ENCODE data around the gene GPR78. TPM values are rescaled to one million over a fixed set of nuclear protein-coding genes. Genes with fewer than 3 reads are reported as not detected.

GPR78 gene
- total RNA-seq, 2 donors from 2014 or later, result not detected

- WGBS, 2 donors, result 74% methylated on average over 2 of the region's 2 CpGs; no CpG with 5 or more reads in 1 of the 2 donors
- ATAC-seq (no peak), DNase-seq (no peak)
- H3K9me3 ChIP-seq, result no peaks in the 10 kb centered on the region
- no peak for TF ChIP-seq CTCF (IDR thresholded peaks at IDR 0.05)
- no peak for TF ChIP-seq POLR2A (IDR thresholded peaks at IDR 0.05)
- no peak overlapping the region for H3K4me3 ChIP-seq
- intact Hi-C loops (cut with DNase I), result no loop called here
- no peaks in the 10 kb centered on the region for H3K36me3 ChIP-seq (replicated peaks in 1 of 2; ENCODE audit: insufficient read depth in 1 of 2, low read depth in 2 of 2)
- no peak overlapping the region for H3K27ac ChIP-seq
- peaks cover 8% of the 10 kb centered on the region for H3K4me1 ChIP-seq
- peaks cover 0 to 5% of the 10 kb centered on the region in 2 donors for H3K27me3 ChIP-seq
These were observed 7.9 kb downstream of the GPR78 start for GRCh38 chr4:8588196-8588470.

- H3K9me3 ChIP-seq, result no peaks in the 10 kb centered on the region
- H3K27me3 ChIP-seq, result peaks cover 0 to 8% of the 10 kb centered on the region in 2 donors
- DNase-seq (no peak), ATAC-seq (no peak)
- H3K4me1 ChIP-seq, result peaks cover 8% of the 10 kb centered on the region
- intact Hi-C loops (cut with DNase I), result no loop called here
- H3K36me3 ChIP-seq (replicated peaks in 1 of 2; ENCODE audit: insufficient read depth in 1 of 2, low read depth in 2 of 2), result no peaks in the 10 kb centered on the region
- TF ChIP-seq POLR2A (IDR thresholded peaks at IDR 0.05), result no peak
- no peak for TF ChIP-seq CTCF (IDR thresholded peaks at IDR 0.05)
- no peak overlapping the region for H3K27ac ChIP-seq
- 63 to 71% methylated on average over 5 to 10 of the region's 10 CpGs for WGBS, 2 donors
- no peak overlapping the region for H3K4me3 ChIP-seq
These were observed 9.1 kb downstream of the GPR78 start for GRCh38 chr4:8589336-8589735.

- Histone ChIP-seq H3K27me3 (peaks cover 0 to 8% of the 10 kb centered on the region in 2 donors), H3K9me3 (no peaks in the 10 kb centered on the region), H3K27ac (no peak overlapping the region), H3K4me3 (no peak overlapping the region), H3K36me3 (replicated peaks in 1 of 2; ENCODE audit: insufficient read depth in 1 of 2, low read depth in 2 of 2) (no peaks in the 10 kb centered on the region), H3K4me1 (peaks cover 8% of the 10 kb centered on the region)
- intact Hi-C loops (cut with DNase I), result loop anchor here (5.0 kb wide), 1 partner anchor 123 kb away; no protein-coding TSS in a partner anchor
- no peak for DNase-seq
- no peak for ATAC-seq
- TF ChIP-seq CTCF (IDR thresholded peaks at IDR 0.05), result no peak
- no peak for TF ChIP-seq POLR2A (IDR thresholded peaks at IDR 0.05)
- WGBS, 2 donors, result 46 to 48% methylated on average over 8 to 11 of the region's 11 CpGs
These were observed 9.8 kb downstream of the GPR78 start for GRCh38 chr4:8589823-8590545.

GRCh38 chr4:8590546-8590880, 10.3 kb downstream of the GPR78 start:
- ATAC-seq (no peak), DNase-seq (no peak)
- Histone ChIP-seq H3K4me3 (no peak overlapping the region), H3K36me3 (replicated peaks in 1 of 2; ENCODE audit: insufficient read depth in 1 of 2, low read depth in 2 of 2) (no peaks in the 10 kb centered on the region), H3K27ac (no peak overlapping the region), H3K27me3 (peaks cover 0 to 8% of the 10 kb centered on the region in 2 donors), H3K4me1 (peaks cover 8% of the 10 kb centered on the region), H3K9me3 (no peaks in the 10 kb centered on the region)
- intact Hi-C loops (cut with DNase I), result loop anchor here (5.0 kb wide), 1 partner anchor 123 kb away; no protein-coding TSS in a partner anchor
- no peak for TF ChIP-seq POLR2A (IDR thresholded peaks at IDR 0.05)
- no peak for TF ChIP-seq CTCF (IDR thresholded peaks at IDR 0.05)
- 57 to 73% methylated on average over 3 to 5 of the region's 5 CpGs for WGBS, 2 donors

GRCh38 chr4:8591114-8591513, 10.9 kb downstream of the GPR78 start:
- no peak for ATAC-seq

More at GRCh38 chr4:8591114-8591513, 10.9 kb downstream of the GPR78 start:
- TF ChIP-seq CTCF (IDR thresholded peaks at IDR 0.05), result no peak
- peaks cover 8% of the 10 kb centered on the region for H3K4me1 ChIP-seq
- no peak overlapping the region for H3K4me3 ChIP-seq
- H3K36me3 ChIP-seq (replicated peaks in 1 of 2; ENCODE audit: insufficient read depth in 1 of 2, low read depth in 2 of 2), result no peaks in the 10 kb centered on the region
- no peak for DNase-seq
- H3K27ac ChIP-seq, result no peak overlapping the region
- 33 to 67% methylated on average over 4 to 9 of the region's 9 CpGs for WGBS, 2 donors
- intact Hi-C loops (cut with DNase I), result loop anchor here (5.0 kb wide), 1 partner anchor 124 kb away; no protein-coding TSS in a partner anchor
- H3K27me3 ChIP-seq, result peaks cover 0 to 8% of the 10 kb centered on the region in 2 donors
- H3K9me3 ChIP-seq, result no peaks in the 10 kb centered on the region
